ENCODE data around the gene EPHA6. TPM values are rescaled to one million over a fixed set of nuclear protein-coding genes. Genes with fewer than 3 reads are reported as not detected.

Gene EPHA6
- total and polyA plus RNA-seq, 2 experiments from 2014 or later, result not detected

DNA sequence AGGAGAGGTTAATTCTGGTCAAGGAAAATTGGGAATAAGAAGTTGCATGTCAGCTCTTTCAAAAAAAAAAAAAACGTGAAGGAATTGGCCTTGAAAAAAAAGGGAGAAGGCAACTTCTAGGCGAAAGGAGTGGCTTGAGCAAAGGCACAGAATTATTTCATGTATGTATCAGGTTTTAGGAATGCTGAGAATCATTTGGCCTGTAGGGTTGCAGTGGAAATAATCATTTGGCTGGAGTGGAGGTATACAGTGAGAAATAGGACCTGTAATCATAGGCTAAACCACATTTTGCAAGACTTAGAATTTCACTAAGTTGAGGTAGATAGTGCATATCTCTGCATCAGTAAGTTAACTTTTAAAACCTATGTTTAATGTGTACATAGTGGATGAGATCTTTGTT lies 54.9 kb downstream of the EPHA6 start:
- Histone ChIP-seq H2AFZ (no peak overlapping the region), H3K27me3 (replicated peaks; ENCODE audit: insufficient read depth) (no peaks in the 10 kb centered on the region), H3K79me2 (ENCODE audit: insufficient read depth) (no peaks in the 10 kb centered on the region), H3K9ac (no peak overlapping the region), H3K27ac (no peak overlapping the region), H3K4me3 (no peak overlapping the region), H3K36me3 (ENCODE audit: low read depth) (no peaks in the 10 kb centered on the region), H3K4me2 (ENCODE audit: unreplicated experiment) (no peak overlapping the region), H3K9me2 (ENCODE audit: insufficient read depth) (no peaks in the 10 kb centered on the region), H4K20me1 (ENCODE audit: insufficient read depth) (no peaks in the 10 kb centered on the region), H3K9me3 (ENCODE audit: low read depth) (no peaks in the 10 kb centered on the region), H3K4me1 (ENCODE audit: insufficient read depth) (no peaks in the 10 kb centered on the region), H3F3A (ENCODE audit: insufficient read depth) (no peaks in the 10 kb centered on the region)
- TF ChIP-seq EZH2 (IDR thresholded peaks at IDR 0.05; ENCODE audit: insufficient read depth, poor library complexity, severe bottlenecking), result no peak
- TF ChIP-seq EZH2phosphoT487 (IDR thresholded peaks at IDR 0.05; ENCODE audit: insufficient read depth, low read depth), result no peak
- WGBS, 2 experiments (ENCODE audit: low coverage in 1 of 2, low lambda C conversion rate in 2 of 2, missing lambda C conversion rate in 2 of 2), result 18 to 22% methylated on average over 2 of the region's 2 CpGs
- in situ Hi-C loops (cut with MboI), result no loop called here
- DNase-seq, result no peak

DNA sequence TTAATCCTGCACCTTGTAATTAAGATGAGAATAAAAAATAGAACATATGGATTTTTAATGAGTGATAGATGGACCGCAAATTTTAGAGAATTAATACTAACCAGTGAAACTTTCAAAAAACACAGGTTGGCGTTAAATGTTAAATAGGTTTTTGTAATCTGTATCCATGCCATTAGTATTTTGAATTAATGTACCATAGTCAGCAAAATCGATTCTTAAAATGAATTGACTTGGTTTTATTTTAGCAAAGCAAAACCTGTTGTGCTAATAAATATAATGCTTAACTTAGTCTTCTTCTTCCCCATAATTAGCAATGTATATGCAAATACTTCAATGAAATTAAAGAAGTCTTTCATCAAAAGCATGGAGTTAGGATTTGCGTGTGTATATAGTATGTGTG lies 63.1 kb downstream of the EPHA6 start:
- TF ChIP-seq EZH2 (IDR thresholded peaks at IDR 0.05; ENCODE audit: insufficient read depth, poor library complexity, severe bottlenecking), result no peak
- no peak for TF ChIP-seq EZH2phosphoT487 (IDR thresholded peaks at IDR 0.05; ENCODE audit: insufficient read depth, low read depth)
- no peak for DNase-seq
- WGBS, 2 experiments (ENCODE audit: low coverage in 1 of 2, low lambda C conversion rate in 2 of 2, missing lambda C conversion rate in 2 of 2), result 47 to 52% methylated on average over 4 of the region's 4 CpGs

DNA sequence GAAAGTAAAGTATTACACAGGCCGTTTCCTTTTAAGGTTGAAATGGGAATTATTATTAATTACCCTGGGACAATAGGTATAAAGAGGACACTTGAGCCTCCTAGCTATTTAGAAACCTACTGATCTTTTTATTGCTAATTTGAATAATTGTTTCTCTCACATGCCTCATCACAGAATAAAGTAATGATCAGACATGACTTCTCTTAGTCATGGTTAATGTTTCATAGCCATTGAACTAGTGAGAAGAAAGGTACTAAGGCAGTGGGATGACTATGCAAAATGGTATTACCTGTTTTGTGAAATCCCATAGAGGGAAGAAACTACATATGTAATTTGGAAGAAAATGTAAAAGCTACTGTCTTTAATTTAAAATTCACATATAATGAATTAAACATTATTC lies 85.6 kb downstream of the EPHA6 start:
- in situ Hi-C loops (cut with MboI), result no loop called here
- Histone ChIP-seq H3F3A (ENCODE audit: insufficient read depth) (no peaks in the 10 kb centered on the region), H3K27ac (no peak overlapping the region), H3K9ac (no peak overlapping the region), H3K36me3 (ENCODE audit: low read depth) (no peaks in the 10 kb centered on the region), H3K4me2 (ENCODE audit: unreplicated experiment) (no peak overlapping the region), H2AFZ (no peak overlapping the region), H3K9me3 (ENCODE audit: low read depth) (no peaks in the 10 kb centered on the region), H3K4me1 (ENCODE audit: insufficient read depth) (no peaks in the 10 kb centered on the region), H3K27me3 (replicated peaks; ENCODE audit: insufficient read depth) (no peaks in the 10 kb centered on the region), H3K4me3 (no peak overlapping the region), H4K20me1 (ENCODE audit: insufficient read depth) (no peaks in the 10 kb centered on the region), H3K79me2 (ENCODE audit: insufficient read depth) (no peaks in the 10 kb centered on the region), H3K9me2 (ENCODE audit: insufficient read depth) (no peaks in the 10 kb centered on the region)
- DNase-seq, result no peak
- TF ChIP-seq EZH2phosphoT487 (IDR thresholded peaks at IDR 0.05; ENCODE audit: insufficient read depth, low read depth), result no peak
- TF ChIP-seq EZH2 (IDR thresholded peaks at IDR 0.05; ENCODE audit: insufficient read depth, poor library complexity, severe bottlenecking), result no peak
- 31 to 35% methylated on average over 1 of the region's 1 CpG for WGBS, 2 experiments (ENCODE audit: low coverage in 1 of 2, low lambda C conversion rate in 2 of 2, missing lambda C conversion rate in 2 of 2)

More for the DNA sequence above, 63.1 kb downstream of the EPHA6 start:
- Histone ChIP-seq H3K4me1 (ENCODE audit: insufficient read depth) (no peaks in the 10 kb centered on the region), H3K9me2 (ENCODE audit: insufficient read depth) (no peaks in the 10 kb centered on the region), H3K4me2 (ENCODE audit: unreplicated experiment) (no peak overlapping the region), H3K27ac (no peak overlapping the region), H4K20me1 (ENCODE audit: insufficient read depth) (no peaks in the 10 kb centered on the region), H3K9ac (no peak overlapping the region), H3K9me3 (ENCODE audit: low read depth) (no peaks in the 10 kb centered on the region), H3K79me2 (ENCODE audit: insufficient read depth) (no peaks in the 10 kb centered on the region), H3F3A (ENCODE audit: insufficient read depth) (no peaks in the 10 kb centered on the region), H3K4me3 (no peak overlapping the region), H3K27me3 (replicated peaks; ENCODE audit: insufficient read depth) (no peaks in the 10 kb centered on the region), H2AFZ (no peak overlapping the region), H3K36me3 (ENCODE audit: low read depth) (no peaks in the 10 kb centered on the region)
- in situ Hi-C loops (cut with MboI), result no loop called here

DNA sequence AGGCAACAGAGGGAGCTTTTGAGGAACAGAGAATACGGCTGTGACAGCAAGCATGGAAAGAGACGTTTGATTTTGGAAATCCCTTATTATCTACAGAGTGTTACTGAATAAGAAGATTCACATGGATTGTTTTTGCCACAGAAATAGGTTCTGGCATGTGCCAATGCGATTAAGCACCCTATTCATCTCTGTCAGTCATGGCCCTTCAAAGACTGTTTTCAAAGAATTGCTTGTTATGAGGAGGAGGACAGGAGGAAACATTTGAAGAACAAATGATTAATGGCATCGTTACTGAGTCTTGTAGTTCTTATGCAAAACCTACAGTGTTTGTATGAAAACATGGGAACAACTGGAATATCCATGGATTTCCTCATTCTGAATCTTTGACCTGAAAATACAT lies 86.2 kb downstream of the EPHA6 start:
- H3F3A ChIP-seq (ENCODE audit: insufficient read depth), result no peaks in the 10 kb centered on the region
- in situ Hi-C loops (cut with MboI), result no loop called here
- H3K79me2 ChIP-seq (ENCODE audit: insufficient read depth), result no peaks in the 10 kb centered on the region

DNA sequence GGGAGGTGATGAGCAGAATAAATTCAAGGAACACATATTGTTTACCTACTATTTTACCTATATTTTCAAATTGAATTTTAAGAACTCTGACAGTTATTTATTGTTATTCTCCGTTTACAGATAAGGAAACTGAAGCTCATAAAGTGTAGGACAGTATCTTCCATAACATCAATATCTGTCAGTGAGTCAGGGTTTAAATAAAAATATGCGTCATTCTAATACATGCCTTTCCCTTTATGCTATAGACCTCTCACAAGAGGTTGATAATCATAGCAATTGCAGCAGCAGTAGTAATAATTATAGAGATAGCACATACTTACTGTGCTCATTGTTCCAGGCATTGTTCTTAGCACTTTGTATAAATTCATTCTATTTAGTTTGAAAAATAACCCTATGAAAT lies 101.1 kb downstream of the EPHA6 start:
- no peaks in the 10 kb centered on the region for H3K79me2 ChIP-seq (ENCODE audit: insufficient read depth)
- no peak for TF ChIP-seq EZH2 (IDR thresholded peaks at IDR 0.05; ENCODE audit: insufficient read depth, poor library complexity, severe bottlenecking)
- TF ChIP-seq EZH2phosphoT487 (IDR thresholded peaks at IDR 0.05; ENCODE audit: insufficient read depth, low read depth), result no peak
- H3K9me2 ChIP-seq (ENCODE audit: insufficient read depth), result no peaks in the 10 kb centered on the region
- WGBS, 2 experiments (ENCODE audit: low coverage in 1 of 2, low lambda C conversion rate in 2 of 2, missing lambda C conversion rate in 2 of 2), result 28 to 42% methylated on average over 2 of the region's 2 CpGs
- no peak overlapping the region for H3K27ac ChIP-seq
- no peaks in the 10 kb centered on the region for H3K36me3 ChIP-seq (ENCODE audit: low read depth)
- H3K4me1 ChIP-seq (ENCODE audit: insufficient read depth), result no peaks in the 10 kb centered on the region
- H3K4me3 ChIP-seq, result no peak overlapping the region
- H2AFZ ChIP-seq, result no peak overlapping the region
- no peak for DNase-seq
- no peaks in the 10 kb centered on the region for H3K9me3 ChIP-seq (ENCODE audit: low read depth)
- in situ Hi-C loops (cut with MboI), result no loop called here
- no peak overlapping the region for H3K9ac ChIP-seq
- no peaks in the 10 kb centered on the region for H3K27me3 ChIP-seq (replicated peaks; ENCODE audit: insufficient read depth)
- H4K20me1 ChIP-seq (ENCODE audit: insufficient read depth), result no peaks in the 10 kb centered on the region
- H3K4me2 ChIP-seq (ENCODE audit: unreplicated experiment), result no peak overlapping the region
- no peaks in the 10 kb centered on the region for H3F3A ChIP-seq (ENCODE audit: insufficient read depth)

More for the DNA sequence above, 86.2 kb downstream of the EPHA6 start:
- H3K4me3 ChIP-seq, result no peak overlapping the region
- no peak overlapping the region for H3K27ac ChIP-seq
- no peaks in the 10 kb centered on the region for H4K20me1 ChIP-seq (ENCODE audit: insufficient read depth)
- no peaks in the 10 kb centered on the region for H3K27me3 ChIP-seq (replicated peaks; ENCODE audit: insufficient read depth)
- H3K4me1 ChIP-seq (ENCODE audit: insufficient read depth), result no peaks in the 10 kb centered on the region
- no peak overlapping the region for H3K9ac ChIP-seq
- no peak overlapping the region for H3K4me2 ChIP-seq (ENCODE audit: unreplicated experiment)
- H3K9me2 ChIP-seq (ENCODE audit: insufficient read depth), result no peaks in the 10 kb centered on the region
- H3K9me3 ChIP-seq (ENCODE audit: low read depth), result no peaks in the 10 kb centered on the region
- H3K36me3 ChIP-seq (ENCODE audit: low read depth), result no peaks in the 10 kb centered on the region
- no peak for DNase-seq
- no peak overlapping the region for H2AFZ ChIP-seq
- WGBS, 2 experiments (ENCODE audit: low coverage in 1 of 2, low lambda C conversion rate in 2 of 2, missing lambda C conversion rate in 2 of 2), result 9% methylated on average over 4 of the region's 4 CpGs
- TF ChIP-seq EZH2 (IDR thresholded peaks at IDR 0.05; ENCODE audit: insufficient read depth, poor library complexity, severe bottlenecking), result no peak
- TF ChIP-seq EZH2phosphoT487 (IDR thresholded peaks at IDR 0.05; ENCODE audit: insufficient read depth, low read depth), result no peak

Data from GM23248 (cell line).